IMR-90 (cell line): ENCODE results near the gene PIGM. TPM values are rescaled to one million over a fixed set of nuclear protein-coding genes. Genes with fewer than 3 reads are reported as not detected.

ENCODE experiments used
- ATAC-seq: fragments of 200-7000 bp; cut with Tn5 transposase; 2 replicates; pipeline ENCODE4 v1.9.1; 2020; ENCODE audit warnings: low read depth, mild to moderate bottlenecking, moderate library complexity
- BruUV-seq: library from RNA; stranded (reverse); fragments of 400-500 nt; replicated peaks from 2 replicates; lab custom pipeline; 2021; lab: Mats Ljungman, UMichigan
- CTCF ChIA-PET: fragments of 300-600 bp; formaldehyde crosslinking; extraction: SDS; loops from one replicate; lab custom pipeline; 2021; ENCODE audit warnings: antibody characterized with exemption; lab: Yijun Ruan, JAX
- POLR2A ChIA-PET: fragments of 300-600 bp; sonication (Branson Sonifier 250); formaldehyde crosslinking; loops from one replicate; lab custom pipeline; 2022; ENCODE audit warnings: antibody characterized with exemption; ENCODE audit not compliant: unreplicated experiment; lab: Charles Lee
- DNase-seq: peaks from one replicate; pipeline ENCODE4 v3.0.0; 2013
- H2AFZ ChIP-seq: replicated peaks from 2 replicates; pipeline ENCODE3; 2013; ENCODE audit warnings: low read length, mild to moderate bottlenecking; ENCODE audit not compliant: poor library complexity
- H2AK5ac ChIP-seq: 2 replicates; pipeline ENCODE4 v1.6.1; 2013; ENCODE audit warnings: low read depth, low read length, inconsistent platforms
- H2AK9ac ChIP-seq: replicated peaks from 2 replicates; pipeline ENCODE3; 2013; ENCODE audit warnings: mild to moderate bottlenecking, low read depth, low read length, moderate library complexity; ENCODE audit not compliant: poor library complexity
- H2BK120ac ChIP-seq: 2 replicates; pipeline ENCODE4 v1.6.1; 2013; ENCODE audit warnings: low read depth, low read length, inconsistent platforms
- H2BK15ac ChIP-seq: 3 replicates; pipeline ENCODE4 v1.6.1; 2013; ENCODE audit warnings: low read depth, low read length, inconsistent platforms
- H2BK20ac ChIP-seq: 2 replicates; pipeline ENCODE4 v1.6.1; 2013; ENCODE audit warnings: low read depth, mild to moderate bottlenecking, inconsistent platforms, low read length, moderate library complexity
- H2BK5ac ChIP-seq: 2 replicates; pipeline ENCODE4 v1.6.1; 2013; ENCODE audit warnings: mild to moderate bottlenecking, low read depth, low read length, inconsistent platforms; ENCODE audit not compliant: poor library complexity, severe bottlenecking
- H3K14ac ChIP-seq: replicated peaks from 2 replicates; pipeline ENCODE4 v1.6.1; 2013; ENCODE audit warnings: low read depth, low read length, inconsistent platforms
- H3K18ac ChIP-seq: 2 replicates; pipeline ENCODE4 v1.6.1; 2013; ENCODE audit warnings: low read depth, low read length, control low read depth
- H3K23ac ChIP-seq: 2 replicates; pipeline ENCODE4 v1.6.1; 2013; ENCODE audit warnings: low read depth, low read length, inconsistent platforms
- H3K27ac ChIP-seq: 2 replicates; pipeline ENCODE4 v1.5.1; 2013; ENCODE audit warnings: mild to moderate bottlenecking, control low read depth, low read length; ENCODE audit not compliant: insufficient read depth
- H3K27me3 ChIP-seq: 2 replicates; pipeline ENCODE4 v1.6.1; 2013; ENCODE audit warnings: low read length; ENCODE audit not compliant: control insufficient read depth, insufficient read depth
- H3K36me3 ChIP-seq: 2 replicates; pipeline ENCODE4 v1.6.1; 2013; ENCODE audit warnings: low read length, mixed read lengths; ENCODE audit not compliant: control insufficient read depth, insufficient read depth
- H3K4ac ChIP-seq: 2 replicates; pipeline ENCODE4 v1.6.1; 2013; ENCODE audit warnings: low read depth, low read length, inconsistent platforms
- H3K4me1 ChIP-seq: 2 replicates; pipeline ENCODE4 v1.6.1; 2013; ENCODE audit warnings: low read length, mixed read lengths; ENCODE audit not compliant: control insufficient read depth, insufficient read depth
- H3K4me2 ChIP-seq: 2 replicates; pipeline ENCODE4 v1.6.1; 2013; ENCODE audit warnings: low read depth, mild to moderate bottlenecking, control low read depth, low read length, moderate library complexity
- H3K4me3 ChIP-seq: 2 replicates; pipeline ENCODE4 v1.5.1; 2013; ENCODE audit warnings: low read depth, mild to moderate bottlenecking, control low read depth, low read length, moderate library complexity; ENCODE audit not compliant: insufficient read depth
- H3K56ac ChIP-seq: 2 replicates; pipeline ENCODE4 v1.6.1; 2013; ENCODE audit warnings: low read length, inconsistent platforms; ENCODE audit not compliant: insufficient read depth; ENCODE audit errors: extremely low read depth
- H3K79me1 ChIP-seq, 2 experiments: 2 replicates each; pipeline ENCODE4 v1.6.1; 2013; ENCODE audit warnings: low read length in 2 of 2, inconsistent platforms in 1 of 2, low read depth in 1 of 2
- H3K9ac ChIP-seq: 2 replicates; pipeline ENCODE4 v1.6.1; 2013; ENCODE audit warnings: low read depth, low read length, control low read depth
- H3K9me1 ChIP-seq: 2 replicates; pipeline ENCODE4 v1.6.1; 2013; ENCODE audit warnings: low read length, inconsistent platforms; ENCODE audit not compliant: insufficient read depth
- H3K9me3 ChIP-seq: 2 replicates; pipeline ENCODE4 v1.6.1; 2013; ENCODE audit warnings: low read length; ENCODE audit not compliant: control insufficient read depth, insufficient read depth
- H4K20me1 ChIP-seq: 2 replicates; pipeline ENCODE4 v1.6.1; 2013; ENCODE audit warnings: low read length, inconsistent platforms; ENCODE audit not compliant: insufficient read depth
- H4K5ac ChIP-seq: 2 replicates; pipeline ENCODE4 v1.6.1; 2013; ENCODE audit warnings: mild to moderate bottlenecking, low read depth, low read length, control low read depth
- H4K8ac ChIP-seq, 2 experiments: 2 replicates each; pipeline ENCODE4 v1.6.1; 2013; ENCODE audit warnings: low read depth in 2 of 2, low read length in 2 of 2, control low read depth in 1 of 2, inconsistent platforms in 1 of 2
- H4K91ac ChIP-seq: 2 replicates; pipeline ENCODE4 v1.6.1; 2013; ENCODE audit warnings: low read depth, low read length, inconsistent platforms; ENCODE audit not compliant: insufficient read depth
- CEBPB ChIP-seq: IDR thresholded peaks from 2 replicates; pipeline ENCODE4 v1.6.1; 2012; ENCODE audit warnings: low read depth, low read length, improper control_type of control experiment
- CHD1 ChIP-seq: IDR thresholded peaks from 2 replicates; pipeline ENCODE4 v1.6.1; 2012; ENCODE audit warnings: low read depth, low read length, improper control_type of control experiment
- FOS ChIP-seq: fragments of 150-350 bp; IDR thresholded peaks from 2 replicates; pipeline ENCODE4 v1.6.1; 2016; ENCODE audit warnings: low read depth, low read length
- MAFK ChIP-seq: IDR thresholded peaks from 2 replicates; pipeline ENCODE4 v1.6.1; 2012; ENCODE audit warnings: low read depth, low read length, improper control_type of control experiment
- MXI1 ChIP-seq: IDR thresholded peaks from 2 replicates; pipeline ENCODE4 v1.6.1; 2012; ENCODE audit warnings: low read depth, mild to moderate bottlenecking, low read length, moderate library complexity, borderline replicate concordance
- RAD21 ChIP-seq: IDR thresholded peaks from 2 replicates; pipeline ENCODE4 v1.6.1; 2012; ENCODE audit warnings: low read length, improper control_type of control experiment
- RCOR1 ChIP-seq: IDR thresholded peaks from 2 replicates; pipeline ENCODE4 v1.6.1; 2012; ENCODE audit warnings: mild to moderate bottlenecking, low read length, improper control_type of control experiment; ENCODE audit not compliant: insufficient replicate concordance
- SMC3 ChIP-seq: fragments of 150-350 bp; IDR thresholded peaks from 2 replicates; pipeline ENCODE4 v1.6.1; 2016; ENCODE audit warnings: low read depth, mild to moderate bottlenecking, antibody characterized with exemption, low read length, moderate library complexity
- USF2 ChIP-seq: fragments of 150-350 bp; IDR thresholded peaks from 2 replicates; pipeline ENCODE4 v1.6.1; 2017; ENCODE audit warnings: mild to moderate bottlenecking, antibody characterized with exemption, low read length, low read depth
- WGBS, 2 experiments: methylation state at CpG; one replicate each; pipeline versions ENCODE4 v1.1.5 to v1.1.7; 2013; ENCODE audit warnings: missing lambda C conversion rate in 2 of 2; ENCODE audit not compliant: insufficient read length in 1 of 2; ENCODE audit errors: extremely low coverage in 2 of 2; 5-methylcytosine and 5-hydroxymethylcytosine counted together
- dilution Hi-C: fragments of 300-500 bp; cut with HindIII; formaldehyde crosslinking; loops from one replicate; pipeline ENCODE4 v1.14.3; 2018; ENCODE audit warnings: low sequenced_read_pairs; ENCODE audit not compliant: unreplicated experiment
- in situ Hi-C: fragments of 300-500 bp; cut with MboI; formaldehyde crosslinking; loops from 3 replicates; pipeline ENCODE4 v1.14.3; 2019; ENCODE audit warnings: low sequenced_read_pairs, inconsistent platforms, mixed read lengths
- intact Hi-C: fragments of 100-400 bp; cut with micrococcal nuclease; formaldehyde crosslinking; loops from 2 replicates; pipeline ENCODE4 v1.10.0; 2022
- polyA plus RNA-seq, 3 experiments: library from polyadenylated mRNA; depleted of rRNA; stranded (reverse); fragments of >200 nt; gene quantifications; 2 replicates each; pipeline ENCODE4 v1.2.3, GENCODE V29; 2012; ENCODE audit warnings: low replicate concordance in 1 of 3
- total RNA-seq: library from RNA; depleted of rRNA; stranded (reverse); fragments of >200 nt; gene quantifications from 2 replicates; pipeline ENCODE4 v1.2.3, GENCODE V29; 2012

Gene PIGM
- total and polyA plus RNA-seq, 2 of the 4 experiments (the other 2 are of a cell fraction): 2.9 TPM

GRCh38 chr1:159985473-159985872 is 46.3 kb downstream of the PIGM start:
- Histone ChIP-seq H3K9ac (no peak overlapping the region), H2AK9ac (no peak overlapping the region), H2BK5ac (no peak overlapping the region), H2AK5ac (no peak overlapping the region), H3K27ac (no peak overlapping the region), H3K4me1 (no peaks in the 10 kb centered on the region), H3K56ac (no peak overlapping the region), H2BK20ac (no peak overlapping the region), H4K5ac (no peak overlapping the region), H4K20me1 (no peaks in the 10 kb centered on the region), H2AFZ (no peak overlapping the region), H4K8ac (no peak overlapping the region), H3K4me2 (no peak overlapping the region), H3K4me3 (no peak overlapping the region), H4K91ac (no peak overlapping the region), H3K4ac (no peak overlapping the region), H2BK15ac (no peak overlapping the region), H3K14ac (no peak overlapping the region), H2BK120ac (no peak overlapping the region), H3K23ac (no peak overlapping the region), H3K9me3 (no peaks in the 10 kb centered on the region), H3K36me3 (no peaks in the 10 kb centered on the region; the same call in 1 of the 2 replicates), H3K27me3 (peaks cover 22% of the 10 kb centered on the region), H3K18ac (no peak overlapping the region), H3K79me1 (no peaks in the 10 kb centered on the region), H3K9me1 (no peaks in the 10 kb centered on the region)
- in situ Hi-C loops (no loop called here), intact Hi-C loops (no loop called here), dilution Hi-C loops (no loop called here)
- 75% methylated on average over 2 of the region's 6 CpGs; no CpG with 5 or more reads in 1 of the 2 experiments for WGBS, 2 experiments
- no peak for ATAC-seq
- ChIA-PET POLR2A (no interaction called here), CTCF (no interaction called here)
- no TSS peak for BruUV-seq
- TF ChIP-seq SMC3 (no peak), CHD1 (no peak), FOS (no peak), CEBPB (no peak), MXI1 (no peak), RCOR1 (no peak), USF2 (no peak), MAFK (no peak), RAD21 (no peak)
- no peak for DNase-seq
